Measurements from ENCODE around the gene MROH2A. TPM values are rescaled to one million over a fixed set of nuclear protein-coding genes. Genes with fewer than 3 reads are reported as not detected.

MROH2A gene
- total and polyA plus RNA-seq, 2 experiments from 2014 or later, result 0.12 TPM; not detected in 1

- Histone ChIP-seq H3K36me3 (peaks cover 13% of the 10 kb centered on the region), H3K27ac (peak overlapping the region; percentile 60), H3K27me3 (no peaks in the 10 kb centered on the region), H3K4me1 (ENCODE audit: low read depth) (peaks cover 15% of the 10 kb centered on the region), H3K9me3 (ENCODE audit: low read depth) (no peaks in the 10 kb centered on the region), H3K4me3 (no peak overlapping the region)
- TF ChIP-seq CTCF (IDR thresholded peaks at IDR 0.05; ENCODE audit: low read depth, low read length), result no peak
- peak in 1 of 2 donors; percentile 45 for DNase-seq (ENCODE audit: low read depth in 1 of 2, low spot score in 1 of 2)
Measured at GRCh38 chr2:233833345-233833744, 55.2 kb downstream of the MROH2A start.

GRCh38 chr2:233835230-233836186, 57.4 kb downstream of the MROH2A start:
- no peak for DNase-seq (ENCODE audit: low read depth in 1 of 2, low spot score in 1 of 2)
- no peak for TF ChIP-seq CTCF (IDR thresholded peaks at IDR 0.05; ENCODE audit: low read depth, low read length)
- H3K36me3 ChIP-seq, result peaks cover 21% of the 10 kb centered on the region

GRCh38 chr2:233836359-233836758, 58.2 kb downstream of the MROH2A start:
- Histone ChIP-seq H3K4me1 (ENCODE audit: low read depth) (peaks cover 15% of the 10 kb centered on the region), H3K9me3 (ENCODE audit: low read depth) (no peaks in the 10 kb centered on the region), H3K27ac (no peak overlapping the region), H3K4me3 (no peak overlapping the region), H3K36me3 (peaks cover 28% of the 10 kb centered on the region), H3K27me3 (no peaks in the 10 kb centered on the region)
- DNase-seq (ENCODE audit: low read depth in 1 of 2, low spot score in 1 of 2), result no peak
- no peak for TF ChIP-seq CTCF (IDR thresholded peaks at IDR 0.05; ENCODE audit: low read depth, low read length)

More at GRCh38 chr2:233835230-233836186, 57.4 kb downstream of the MROH2A start:
- Histone ChIP-seq H3K27ac (no peak overlapping the region), H3K4me1 (ENCODE audit: low read depth) (peaks cover 15% of the 10 kb centered on the region), H3K9me3 (ENCODE audit: low read depth) (no peaks in the 10 kb centered on the region), H3K27me3 (no peaks in the 10 kb centered on the region), H3K4me3 (no peak overlapping the region)

GRCh38 chr2:233837694-233838229, 59.6 kb downstream of the MROH2A start:
- Histone ChIP-seq H3K4me1 (ENCODE audit: low read depth) (peaks cover 5% of the 10 kb centered on the region), H3K27me3 (no peaks in the 10 kb centered on the region), H3K4me3 (no peak overlapping the region), H3K36me3 (peaks cover 34% of the 10 kb centered on the region), H3K27ac (no peak overlapping the region), H3K9me3 (ENCODE audit: low read depth) (no peaks in the 10 kb centered on the region)
- TF ChIP-seq CTCF (IDR thresholded peaks at IDR 0.05; ENCODE audit: low read depth, low read length), result no peak
- DNase-seq (ENCODE audit: low read depth in 1 of 2, low spot score in 1 of 2), result no peak

- Histone ChIP-seq H3K9me3 (ENCODE audit: low read depth) (no peaks in the 10 kb centered on the region), H3K4me1 (ENCODE audit: low read depth) (peaks cover 2% of the 10 kb centered on the region), H3K36me3 (peaks cover 36% of the 10 kb centered on the region), H3K4me3 (no peak overlapping the region), H3K27me3 (no peaks in the 10 kb centered on the region), H3K27ac (no peak overlapping the region)
- no peak for TF ChIP-seq CTCF (IDR thresholded peaks at IDR 0.05; ENCODE audit: low read depth, low read length)
- DNase-seq (ENCODE audit: low read depth in 1 of 2, low spot score in 1 of 2), result no peak
Measured at GRCh38 chr2:233838251-233838650, 60.1 kb downstream of the MROH2A start.

All from cardiac muscle cell (in vitro differentiated cells and primary cell).